Endodermal cell (in vitro differentiated cells): ENCODE results near the gene DLX6. TPM values are rescaled to one million over a fixed set of nuclear protein-coding genes. Genes with fewer than 3 reads are reported as not detected.
A peak's percentile ranks its signal among the peaks of the same experiment; 100 is the strongest.

Experiments used
- DNase-seq: peaks from one replicate; pipeline ENCODE4 v3.0.0-alpha.2; 2017
- H3K27ac ChIP-seq: 2 replicates; pipeline ENCODE4 v1.5.1; 2013; ENCODE audit warnings: mild to moderate bottlenecking, low read depth, low read length, moderate library complexity
- H3K27me3 ChIP-seq: 2 replicates; pipeline ENCODE4 v1.6.1; 2013; ENCODE audit warnings: mild to moderate bottlenecking, low read length, moderate library complexity; ENCODE audit not compliant: insufficient read depth, control insufficient read depth, poor library complexity, severe bottlenecking
- H3K36me3 ChIP-seq: 2 replicates; pipeline ENCODE4 v1.7.0; 2013; ENCODE audit warnings: mild to moderate bottlenecking, low read length, moderate library complexity; ENCODE audit not compliant: control insufficient read depth, insufficient read depth
- H3K4me1 ChIP-seq: one replicate; pipeline ENCODE4 v1.7.0; 2013; ENCODE audit warnings: low read length; ENCODE audit not compliant: control insufficient read depth, insufficient read depth
- H3K4me3 ChIP-seq: 2 replicates; pipeline ENCODE4 v1.5.1; 2013; ENCODE audit warnings: mild to moderate bottlenecking, low read length, moderate library complexity
- H3K9ac ChIP-seq: 2 replicates; pipeline ENCODE4 v1.6.1; 2013; ENCODE audit warnings: mild to moderate bottlenecking, low read length, moderate library complexity; ENCODE audit not compliant: poor library complexity, severe bottlenecking; ENCODE audit errors: extremely low read depth
- H3K9me3 ChIP-seq: 2 replicates; pipeline ENCODE4 v1.6.1; 2013; ENCODE audit warnings: mild to moderate bottlenecking, low read length, moderate library complexity; ENCODE audit not compliant: control insufficient read depth
- H3K27ac Mint-ChIP-seq: 2 replicates; pipeline ENCODE4 v1.8.0; 2020; ENCODE audit warnings: mixed read lengths
- H3K27me3 Mint-ChIP-seq: 2 replicates; pipeline ENCODE4 v1.8.0; 2021; ENCODE audit warnings: mild to moderate bottlenecking, mixed read lengths; ENCODE audit not compliant: insufficient read depth
- H3K36me3 Mint-ChIP-seq: 2 replicates; pipeline ENCODE4 v1.8.0; 2020; ENCODE audit warnings: low read depth, mixed read lengths
- H3K4me1 Mint-ChIP-seq: 2 replicates; pipeline ENCODE4 v1.8.0; 2020; ENCODE audit warnings: mixed read lengths
- H3K4me3 Mint-ChIP-seq: 2 replicates; pipeline ENCODE4 v1.8.0; 2020; ENCODE audit warnings: mild to moderate bottlenecking, moderate library complexity, mixed read lengths
- H3K9me3 Mint-ChIP-seq: 2 replicates; pipeline ENCODE4 v1.8.0; 2020; ENCODE audit warnings: mild to moderate bottlenecking, mixed read lengths
- CTCF ChIP-seq: fragments of 200-600 bp; sonication (generic); conservative IDR thresholded peaks from 2 replicates; pipeline ENCODE4 v1.5.0; 2021; ENCODE audit warnings: antibody characterized with exemption, mild to moderate bottlenecking
- WGBS, 2 experiments: methylation state at CpG; one replicate each; pipeline versions ENCODE4 v1.1.5 to v1.1.7; 2013; ENCODE audit warnings: missing lambda C conversion rate in 2 of 2, mixed read lengths in 1 of 2; ENCODE audit not compliant: insufficient coverage in 1 of 2, insufficient read length in 1 of 2; 5-methylcytosine and 5-hydroxymethylcytosine counted together
- total RNA-seq, 2 donors: library from RNA; stranded (reverse); fragmentation: NEBNext Ultra II Directional in 1 of 2; extraction: Animal tissue kit (Norgen Biotek cat#: 25700) in 1 of 2; gene quantifications; 2 replicates in 1 of 2; 3 replicates in 1 of 2; pipeline ENCODE4 v1.2.1, GENCODE V29; 2021

Gene DLX6
- total RNA-seq, 2 donors from 2014 or later = not detected

- H3K27me3 Mint-ChIP-seq = peaks cover 97% of the 10 kb centered on the region
- no peak overlapping the region for H3K4me3 ChIP-seq
Measured at GRCh38 chr7:97002555-97003261, 2.6 kb upstream of the DLX6 start.

DNA sequence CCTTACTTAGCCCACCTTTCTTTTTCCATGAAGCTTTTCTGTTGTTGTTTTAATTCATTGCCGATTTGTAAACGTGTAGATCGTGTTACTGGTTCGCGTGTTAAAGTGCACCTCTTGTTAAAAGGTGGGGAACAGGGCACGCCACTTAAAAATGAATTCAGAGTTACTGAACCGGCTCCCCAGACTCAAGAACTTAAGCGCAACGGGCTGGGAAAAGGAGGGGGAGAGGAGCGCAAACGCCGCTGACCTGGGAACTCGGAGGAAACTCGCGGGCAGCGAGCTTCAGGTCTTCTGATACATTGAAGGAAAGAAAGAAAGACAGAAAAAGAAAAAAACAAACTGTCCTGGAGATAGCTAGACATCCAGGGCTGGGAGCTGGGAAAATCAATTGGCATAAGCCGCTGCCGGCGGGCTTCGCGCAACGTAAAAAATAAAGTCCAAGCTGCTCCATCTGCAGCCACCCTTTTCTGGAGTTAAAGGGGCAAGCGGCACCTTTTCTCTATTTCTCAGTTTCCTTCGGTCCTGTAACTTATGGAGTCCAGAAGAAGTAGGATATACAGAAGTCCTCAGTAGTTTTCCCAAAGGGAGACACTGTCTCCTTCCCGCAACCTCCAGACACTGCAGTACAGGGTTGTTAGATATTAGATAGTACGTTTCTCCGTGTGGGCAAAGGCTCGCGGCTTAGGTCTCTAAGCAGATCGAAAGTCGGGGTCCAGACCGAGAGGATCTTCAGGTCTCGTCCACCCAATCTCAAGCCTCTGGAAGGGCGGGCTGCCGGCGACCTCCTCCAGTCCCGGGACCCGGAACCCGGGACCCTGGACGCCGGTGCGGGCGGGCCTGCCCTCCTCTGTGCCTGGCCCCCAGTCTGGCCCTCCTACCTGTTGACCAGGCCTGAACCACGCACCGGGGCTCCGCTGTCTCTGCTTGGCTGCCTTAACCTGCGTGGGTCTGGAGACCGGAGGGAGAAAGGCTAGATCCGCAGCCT, 1.8 kb upstream of the DLX6 start:
- H3K4me3 Mint-ChIP-seq = no peak overlapping the region

More at GRCh38 chr7:97002555-97003261, 2.6 kb upstream of the DLX6 start:
- Mint-ChIP-seq H3K36me3 (no peaks in the 10 kb centered on the region), H3K4me3 (no peak overlapping the region), H3K27ac (no peak overlapping the region), H3K9me3 (no peaks in the 10 kb centered on the region), H3K4me1 (peaks cover 31% of the 10 kb centered on the region)
- DNase-seq = peak; percentile 70
- no peaks in the 10 kb centered on the region for H3K9me3 ChIP-seq
- no peaks in the 10 kb centered on the region for H3K36me3 ChIP-seq
- no peak for TF ChIP-seq CTCF
- WGBS, 2 experiments = 7 to 8% methylated on average over 11 to 18 of the region's 22 CpGs
- peaks cover 92% of the 10 kb centered on the region for H3K27me3 ChIP-seq
- H3K27ac ChIP-seq = no peak overlapping the region
- H3K9ac ChIP-seq = no peak overlapping the region
- no peaks in the 10 kb centered on the region for H3K4me1 ChIP-seq

More for the DNA sequence above, 1.8 kb upstream of the DLX6 start:
- no peaks in the 10 kb centered on the region for H3K4me1 ChIP-seq
- Mint-ChIP-seq H3K27me3 (peaks cover 97% of the 10 kb centered on the region), H3K27ac (no peak overlapping the region), H3K36me3 (no peaks in the 10 kb centered on the region), H3K4me1 (peaks cover 31% of the 10 kb centered on the region), H3K9me3 (no peaks in the 10 kb centered on the region)
- H3K9ac ChIP-seq = no peak overlapping the region
- TF ChIP-seq CTCF = no peak
- 3 to 5% methylated on average over 28 to 49 of the region's 49 CpGs for WGBS, 2 experiments
- H3K9me3 ChIP-seq = no peaks in the 10 kb centered on the region
- H3K27ac ChIP-seq = no peak overlapping the region
- H3K4me3 ChIP-seq = no peak overlapping the region
- peak; percentile 72 for DNase-seq
- H3K36me3 ChIP-seq = no peaks in the 10 kb centered on the region
- peaks cover 92% of the 10 kb centered on the region for H3K27me3 ChIP-seq
